HEK293 (cell line): ENCODE results near the gene N4BP2L2.

ENCODE experiments used
- CTCF ChIA-PET: fragments of 350-600 bp; formaldehyde crosslinking; extraction: SDS; loops from one replicate; lab custom pipeline; 2021; ENCODE audit warnings: antibody characterized with exemption; lab: Yijun Ruan, JAX
- POLR2A ChIA-PET: fragments of 300-600 bp; formaldehyde crosslinking; extraction: SDS; loops from one replicate; lab custom pipeline; 2020; ENCODE audit warnings: antibody characterized with exemption, inconsistent platforms; lab: Yijun Ruan, JAX
- H3K27ac ChIP-seq: fragments of 200-500 bp; sonication (Bioruptor generic); 2 replicates; pipeline ENCODE4 v1.5.1; 2014; ENCODE audit warnings: low read depth, low read length, control low read depth, inconsistent platforms; ENCODE audit errors: extremely low read depth
- H3K36me3 ChIP-seq, 2 experiments: fragments of 200-500 bp in 1 of 2; sonication (Bioruptor generic) in 1 of 2; 1 replicate in 1 of 2; 2 replicates in 1 of 2; pipeline ENCODE4 v1.5.1; 2014 to 2017; ENCODE audit warnings: inconsistent platforms in 2 of 2, low read length in 2 of 2; ENCODE audit not compliant: control insufficient read depth in 2 of 2, insufficient read depth in 1 of 2
- H3K4me1 ChIP-seq: fragments of 200-500 bp; sonication (Bioruptor generic); 2 replicates; pipeline ENCODE4 v1.5.1; 2014; ENCODE audit warnings: mild to moderate bottlenecking, low read length, inconsistent platforms; ENCODE audit not compliant: control insufficient read depth, insufficient read depth
- H3K4me3 ChIP-seq: 2 replicates; pipeline ENCODE4 v1.5.1; 2011; ENCODE audit warnings: low read depth, mild to moderate bottlenecking, control low read depth, low read length, moderate library complexity
- H3K9me3 ChIP-seq: fragments of 200-500 bp; sonication (Bioruptor generic); 2 replicates; pipeline ENCODE4 v1.5.1; 2014; ENCODE audit warnings: low read depth, low read length, inconsistent platforms; ENCODE audit not compliant: control insufficient read depth, insufficient read depth
- HOXC10 ChIP-seq: sonication (generic); formaldehyde crosslinking; IDR thresholded peaks from 2 replicates; pipeline ENCODE4 v1.8.1; 2023; ENCODE audit warnings: mild to moderate bottlenecking, missing genetic modification reagents
- MYNN ChIP-seq: fragments of 450-650 bp; formaldehyde crosslinking; IDR thresholded peaks from 2 replicates; pipeline ENCODE4 v1.5.1; 2016; ENCODE audit warnings: missing biosample characterization, missing genetic modification characterization, borderline replicate concordance
- PRDM1 ChIP-seq: fragments of 450-650 bp; formaldehyde crosslinking; IDR thresholded peaks from 2 replicates; pipeline ENCODE4; 2016; ENCODE audit warnings: missing biosample characterization, missing genetic modification characterization
- WT1 ChIP-seq: fragments of 450-650 bp; formaldehyde crosslinking; IDR thresholded peaks from 2 replicates; pipeline ENCODE4 v1.5.1; 2016; ENCODE audit warnings: missing biosample characterization, missing genetic modification characterization
- ZBTB20 ChIP-seq: fragments of 450-650 bp; formaldehyde crosslinking; IDR thresholded peaks from 2 replicates; pipeline ENCODE4 v1.5.1; 2016; ENCODE audit warnings: missing biosample characterization, missing genetic modification characterization
- ZBTB21 ChIP-seq: fragments of 450-650 bp; formaldehyde crosslinking; IDR thresholded peaks from 2 replicates; pipeline ENCODE4 v1.5.1; 2017; ENCODE audit warnings: missing biosample characterization, missing genetic modification characterization
- ZFP3 ChIP-seq: fragments of 450-650 bp; formaldehyde crosslinking; IDR thresholded peaks from 2 replicates; pipeline ENCODE4 v1.5.1; 2016; ENCODE audit warnings: low read depth, missing biosample characterization, missing genetic modification characterization
- ZFP37 ChIP-seq: fragments of 450-650 bp; formaldehyde crosslinking; IDR thresholded peaks from 2 replicates; pipeline ENCODE4 v1.5.1; 2016; ENCODE audit warnings: missing biosample characterization, missing genetic modification characterization
- ZNF10 ChIP-seq: fragments of 450-650 bp; formaldehyde crosslinking; IDR thresholded peaks from 2 replicates; pipeline ENCODE4 v1.5.1; 2017; ENCODE audit warnings: missing biosample characterization, missing genetic modification characterization
- ZNF155 ChIP-seq: fragments of 450-650 bp; formaldehyde crosslinking; IDR thresholded peaks from 2 replicates; pipeline ENCODE4 v1.5.1; 2016; ENCODE audit warnings: missing biosample characterization, missing genetic modification characterization
- ZNF16 ChIP-seq: fragments of 450-650 bp; formaldehyde crosslinking; IDR thresholded peaks from 2 replicates; pipeline ENCODE4 v1.5.1; 2016; ENCODE audit warnings: low read depth, missing biosample characterization, missing genetic modification characterization
- ZNF174 ChIP-seq: fragments of 450-650 bp; formaldehyde crosslinking; IDR thresholded peaks from 2 replicates; pipeline ENCODE4 v1.5.0; 2017; ENCODE audit warnings: missing biosample characterization, mild to moderate bottlenecking, missing genetic modification characterization
- ZNF184 ChIP-seq: fragments of 450-650 bp; IDR thresholded peaks from 2 replicates; pipeline ENCODE4 v1.5.1; 2018; ENCODE audit warnings: missing biosample characterization, mild to moderate bottlenecking, missing genetic modification characterization
- ZNF2 ChIP-seq: fragments of 450-650 bp; formaldehyde crosslinking; IDR thresholded peaks from 2 replicates; pipeline ENCODE4 v1.5.1; 2016; ENCODE audit warnings: missing biosample characterization, missing genetic modification characterization
- ZNF24 ChIP-seq: fragments of 450-650 bp; formaldehyde crosslinking; IDR thresholded peaks from 2 replicates; pipeline ENCODE4 v1.5.1; 2016; ENCODE audit warnings: missing biosample characterization, missing genetic modification characterization
- ZNF292 ChIP-seq: fragments of 450-650 bp; formaldehyde crosslinking; IDR thresholded peaks from 2 replicates; pipeline ENCODE4 v1.5.1; 2016; ENCODE audit warnings: low read depth, missing biosample characterization, missing genetic modification characterization, borderline replicate concordance
- ZNF394 ChIP-seq: fragments of 450-650 bp; formaldehyde crosslinking; IDR thresholded peaks from 2 replicates; pipeline ENCODE4 v1.5.1; 2016; ENCODE audit warnings: missing biosample characterization, missing genetic modification characterization, mild to moderate bottlenecking, moderate library complexity, borderline replicate concordance
- ZNF560 ChIP-seq: fragments of 450-650 bp; formaldehyde crosslinking; IDR thresholded peaks from 2 replicates; pipeline ENCODE4 v1.5.1; 2017; ENCODE audit warnings: missing biosample characterization, missing genetic modification characterization, borderline replicate concordance
- ZNF596 ChIP-seq: fragments of 450-650 bp; IDR thresholded peaks from 2 replicates; pipeline ENCODE4 v1.5.0; 2018; ENCODE audit warnings: missing biosample characterization, mild to moderate bottlenecking, missing genetic modification characterization, moderate library complexity
- ZNF621 ChIP-seq: fragments of 450-650 bp; formaldehyde crosslinking; IDR thresholded peaks from 2 replicates; pipeline ENCODE4 v1.5.1; 2017; ENCODE audit warnings: missing biosample characterization, missing genetic modification characterization
- ZNF670 ChIP-seq: fragments of 450-650 bp; formaldehyde crosslinking; IDR thresholded peaks from 2 replicates; pipeline ENCODE4 v1.5.1; 2016; ENCODE audit warnings: missing biosample characterization, missing genetic modification characterization, low read depth
- TF ChIP-seq, protein P1 (sequence below): fragments of 450-650 bp; formaldehyde crosslinking; IDR thresholded peaks from 2 replicates; pipeline ENCODE4 v1.5.1; 2017; ENCODE audit warnings: missing biosample characterization, missing genetic modification characterization
- TF ChIP-seq, protein P2 (sequence below): fragments of 450-650 bp; formaldehyde crosslinking; IDR thresholded peaks from 2 replicates; pipeline ENCODE4 v1.5.1; 2016; ENCODE audit warnings: missing biosample characterization, missing genetic modification characterization
- TF ChIP-seq, protein P3 (sequence below): sonication (generic); formaldehyde crosslinking; IDR thresholded peaks from 2 replicates; pipeline ENCODE4 v1.8.1; 2022; ENCODE audit warnings: mild to moderate bottlenecking, moderate library complexity, missing genetic modification reagents
- TF ChIP-seq, protein P4 (sequence below): fragments of 450-650 bp; formaldehyde crosslinking; IDR thresholded peaks from 2 replicates; pipeline ENCODE4 v1.5.1; 2016; ENCODE audit warnings: missing biosample characterization, missing genetic modification characterization
- TF ChIP-seq, protein P5 (sequence below): fragments of 450-650 bp; formaldehyde crosslinking; IDR thresholded peaks from 2 replicates; pipeline ENCODE4 v1.5.1; 2016; ENCODE audit warnings: missing biosample characterization, missing genetic modification characterization

The N4BP2L2 gene

DNA sequence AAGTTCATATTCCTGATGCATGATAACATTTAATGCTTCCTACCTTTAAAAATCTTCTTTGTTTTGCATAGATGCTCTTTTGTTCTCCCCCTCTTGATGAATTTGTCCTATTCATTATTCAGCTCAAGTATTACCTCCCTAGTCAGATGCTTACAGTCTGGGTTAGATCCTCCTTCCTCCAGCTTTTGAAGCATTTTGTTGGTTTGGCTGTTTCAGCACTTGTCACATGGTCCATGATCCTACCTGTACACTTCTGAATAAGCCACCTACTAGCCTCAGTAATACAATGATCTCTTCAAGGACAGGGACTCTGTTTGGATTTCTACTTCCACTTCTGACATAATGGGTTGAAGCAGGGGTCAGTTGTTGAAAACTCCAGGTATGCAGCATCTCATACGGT is 148.1 kb downstream of the N4BP2L2 start:
- H3K4me1 ChIP-seq = no peaks in the 10 kb centered on the region
- CTCF ChIA-PET = interaction anchor here (0.6 to 1.0 kb wide), 3 partner anchors 24 to 1217 kb away, joined by 3 to 5 read pairs (median 3); no protein-coding TSS in a partner anchor

DNA sequence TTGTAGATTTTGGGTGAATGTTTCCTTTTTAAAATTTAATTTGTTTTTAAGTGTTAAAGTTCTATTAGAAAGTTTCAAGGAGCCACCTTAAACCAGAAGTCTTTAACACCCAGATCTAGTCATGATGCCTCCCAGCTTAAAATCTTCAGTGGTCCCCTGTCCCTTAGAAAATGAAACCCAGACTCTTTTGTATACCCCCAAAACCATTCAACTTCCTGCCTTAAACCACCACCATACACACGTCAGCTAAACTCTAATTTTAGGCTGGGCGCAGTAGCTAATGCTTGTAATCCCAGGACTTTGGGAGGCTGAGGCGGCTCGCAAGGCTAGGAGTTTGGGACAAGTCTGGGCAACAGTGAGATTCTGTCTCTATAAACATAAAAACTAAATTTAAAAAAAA is 148.5 kb downstream of the N4BP2L2 start:
- Histone ChIP-seq H3K4me1 (no peaks in the 10 kb centered on the region), H3K27ac (no peak overlapping the region), H3K36me3 (peaks cover 0 to 14% of the 10 kb centered on the region in 2 experiments; a peak in 1 of 3 replicates), H3K4me3 (no peak overlapping the region), H3K9me3 (no peaks in the 10 kb centered on the region)
- ChIA-PET CTCF (interaction anchor here (0.6 to 1.0 kb wide), 2 partner anchors 25 to 1216 kb away, joined by 3 to 5 read pairs; no protein-coding TSS in a partner anchor), POLR2A (no interaction called here)
- TF ChIP-seq WT1 (tag by site-specific recombination) (no peak), ZNF155 (no peak), ZFP37 (tag by site-specific recombination) (no peak), ZNF2 (tag by site-specific recombination) (no peak), PRDM1 (no peak), ZNF16 (tag by site-specific recombination) (no peak), HOXC10 (no peak), ZNF621 (tag by site-specific recombination) (no peak), ZBTB20 (tag by site-specific recombination) (no peak)
- TF ChIP-seq, protein P1, sequence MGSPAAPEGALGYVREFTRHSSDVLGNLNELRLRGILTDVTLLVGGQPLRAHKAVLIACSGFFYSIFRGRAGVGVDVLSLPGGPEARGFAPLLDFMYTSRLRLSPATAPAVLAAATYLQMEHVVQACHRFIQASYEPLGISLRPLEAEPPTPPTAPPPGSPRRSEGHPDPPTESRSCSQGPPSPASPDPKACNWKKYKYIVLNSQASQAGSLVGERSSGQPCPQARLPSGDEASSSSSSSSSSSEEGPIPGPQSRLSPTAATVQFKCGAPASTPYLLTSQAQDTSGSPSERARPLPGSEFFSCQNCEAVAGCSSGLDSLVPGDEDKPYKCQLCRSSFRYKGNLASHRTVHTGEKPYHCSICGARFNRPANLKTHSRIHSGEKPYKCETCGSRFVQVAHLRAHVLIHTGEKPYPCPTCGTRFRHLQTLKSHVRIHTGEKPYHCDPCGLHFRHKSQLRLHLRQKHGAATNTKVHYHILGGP = no peak

More for the DNA sequence above, 148.1 kb downstream of the N4BP2L2 start:
- H3K36me3 ChIP-seq = peaks cover 0 to 10% of the 10 kb centered on the region in 2 experiments; a peak in 1 of 3 replicates
- H3K9me3 ChIP-seq = no peaks in the 10 kb centered on the region
- no peak overlapping the region for H3K27ac ChIP-seq
- no peak overlapping the region for H3K4me3 ChIP-seq
- TF ChIP-seq ZNF174 (tag by site-specific recombination) = no peak
- TF ChIP-seq ZFP3 = no peak
- POLR2A ChIA-PET = no interaction called here

DNA sequence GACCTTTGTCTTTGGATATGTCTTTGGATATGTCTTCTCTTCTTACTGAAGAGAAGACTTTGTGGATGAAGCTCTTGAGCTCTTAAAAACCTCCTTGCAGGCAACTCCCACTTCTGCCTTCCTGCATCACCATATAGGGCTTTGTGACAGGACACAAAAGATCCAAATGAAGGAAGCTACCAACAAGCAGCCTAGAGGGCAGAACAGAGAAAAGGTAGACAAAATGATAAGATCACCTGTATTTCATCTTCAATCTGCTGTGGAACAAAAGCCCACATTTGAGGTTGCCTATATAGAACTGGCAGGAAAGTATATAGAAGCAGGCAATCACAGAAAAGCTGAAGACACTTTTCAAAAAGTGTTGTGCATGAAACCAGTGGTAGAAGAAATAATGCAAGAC is 153.2 kb downstream of the N4BP2L2 start:
- Histone ChIP-seq H3K4me3 (no peak overlapping the region), H3K9me3 (no peaks in the 10 kb centered on the region), H3K4me1 (no peaks in the 10 kb centered on the region), H3K36me3 (peaks cover 0 to 38% of the 10 kb centered on the region in 2 experiments; a peak in 1 of 3 replicates), H3K27ac (no peak overlapping the region)
- ChIA-PET CTCF (no interaction called here), POLR2A (no interaction called here)
- TF ChIP-seq ZNF292 (tag by site-specific recombination) (no peak), ZNF560 (no peak), ZNF670 (tag by site-specific recombination) (no peak), ZBTB21 (tag by site-specific recombination) (no peak), MYNN (no peak), ZNF24 (tag by site-specific recombination) (no peak), ZNF596 (tag by site-specific recombination) (no peak), ZNF10 (tag by site-specific recombination) (no peak), ZNF394 (tag by site-specific recombination) (no peak), ZNF184 (tag by site-specific recombination) (no peak), ZNF2 (tag by site-specific recombination) (no peak)
- TF ChIP-seq, protein P2, sequence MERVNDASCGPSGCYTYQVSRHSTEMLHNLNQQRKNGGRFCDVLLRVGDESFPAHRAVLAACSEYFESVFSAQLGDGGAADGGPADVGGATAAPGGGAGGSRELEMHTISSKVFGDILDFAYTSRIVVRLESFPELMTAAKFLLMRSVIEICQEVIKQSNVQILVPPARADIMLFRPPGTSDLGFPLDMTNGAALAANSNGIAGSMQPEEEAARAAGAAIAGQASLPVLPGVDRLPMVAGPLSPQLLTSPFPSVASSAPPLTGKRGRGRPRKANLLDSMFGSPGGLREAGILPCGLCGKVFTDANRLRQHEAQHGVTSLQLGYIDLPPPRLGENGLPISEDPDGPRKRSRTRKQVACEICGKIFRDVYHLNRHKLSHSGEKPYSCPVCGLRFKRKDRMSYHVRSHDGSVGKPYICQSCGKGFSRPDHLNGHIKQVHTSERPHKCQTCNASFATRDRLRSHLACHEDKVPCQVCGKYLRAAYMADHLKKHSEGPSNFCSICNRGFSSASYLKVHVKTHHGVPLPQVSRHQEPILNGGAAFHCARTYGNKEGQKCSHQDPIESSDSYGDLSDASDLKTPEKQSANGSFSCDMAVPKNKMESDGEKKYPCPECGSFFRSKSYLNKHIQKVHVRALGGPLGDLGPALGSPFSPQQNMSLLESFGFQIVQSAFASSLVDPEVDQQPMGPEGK (tag by site-specific recombination) = no peak
- TF ChIP-seq, protein P3, sequence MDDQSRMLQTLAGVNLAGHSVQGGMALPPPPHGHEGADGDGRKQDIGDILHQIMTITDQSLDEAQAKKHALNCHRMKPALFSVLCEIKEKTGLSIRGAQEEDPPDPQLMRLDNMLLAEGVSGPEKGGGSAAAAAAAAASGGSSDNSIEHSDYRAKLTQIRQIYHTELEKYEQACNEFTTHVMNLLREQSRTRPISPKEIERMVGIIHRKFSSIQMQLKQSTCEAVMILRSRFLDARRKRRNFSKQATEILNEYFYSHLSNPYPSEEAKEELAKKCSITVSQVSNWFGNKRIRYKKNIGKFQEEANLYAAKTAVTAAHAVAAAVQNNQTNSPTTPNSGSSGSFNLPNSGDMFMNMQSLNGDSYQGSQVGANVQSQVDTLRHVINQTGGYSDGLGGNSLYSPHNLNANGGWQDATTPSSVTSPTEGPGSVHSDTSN (CRISPR knock-in tag) = no peak
- TF ChIP-seq, protein P4, sequence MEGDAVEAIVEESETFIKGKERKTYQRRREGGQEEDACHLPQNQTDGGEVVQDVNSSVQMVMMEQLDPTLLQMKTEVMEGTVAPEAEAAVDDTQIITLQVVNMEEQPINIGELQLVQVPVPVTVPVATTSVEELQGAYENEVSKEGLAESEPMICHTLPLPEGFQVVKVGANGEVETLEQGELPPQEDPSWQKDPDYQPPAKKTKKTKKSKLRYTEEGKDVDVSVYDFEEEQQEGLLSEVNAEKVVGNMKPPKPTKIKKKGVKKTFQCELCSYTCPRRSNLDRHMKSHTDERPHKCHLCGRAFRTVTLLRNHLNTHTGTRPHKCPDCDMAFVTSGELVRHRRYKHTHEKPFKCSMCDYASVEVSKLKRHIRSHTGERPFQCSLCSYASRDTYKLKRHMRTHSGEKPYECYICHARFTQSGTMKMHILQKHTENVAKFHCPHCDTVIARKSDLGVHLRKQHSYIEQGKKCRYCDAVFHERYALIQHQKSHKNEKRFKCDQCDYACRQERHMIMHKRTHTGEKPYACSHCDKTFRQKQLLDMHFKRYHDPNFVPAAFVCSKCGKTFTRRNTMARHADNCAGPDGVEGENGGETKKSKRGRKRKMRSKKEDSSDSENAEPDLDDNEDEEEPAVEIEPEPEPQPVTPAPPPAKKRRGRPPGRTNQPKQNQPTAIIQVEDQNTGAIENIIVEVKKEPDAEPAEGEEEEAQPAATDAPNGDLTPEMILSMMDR (tag by site-specific recombination) = no peak
- TF ChIP-seq, protein P5, sequence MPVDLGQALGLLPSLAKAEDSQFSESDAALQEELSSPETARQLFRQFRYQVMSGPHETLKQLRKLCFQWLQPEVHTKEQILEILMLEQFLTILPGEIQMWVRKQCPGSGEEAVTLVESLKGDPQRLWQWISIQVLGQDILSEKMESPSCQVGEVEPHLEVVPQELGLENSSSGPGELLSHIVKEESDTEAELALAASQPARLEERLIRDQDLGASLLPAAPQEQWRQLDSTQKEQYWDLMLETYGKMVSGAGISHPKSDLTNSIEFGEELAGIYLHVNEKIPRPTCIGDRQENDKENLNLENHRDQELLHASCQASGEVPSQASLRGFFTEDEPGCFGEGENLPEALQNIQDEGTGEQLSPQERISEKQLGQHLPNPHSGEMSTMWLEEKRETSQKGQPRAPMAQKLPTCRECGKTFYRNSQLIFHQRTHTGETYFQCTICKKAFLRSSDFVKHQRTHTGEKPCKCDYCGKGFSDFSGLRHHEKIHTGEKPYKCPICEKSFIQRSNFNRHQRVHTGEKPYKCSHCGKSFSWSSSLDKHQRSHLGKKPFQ (tag by site-specific recombination) = no peak
